HG03280 (cell line): ENCODE results near the gene NOS2.
"Not testable (repeated sequence)": the region's sequence is repeated elsewhere in the genome, so short reads cannot be mapped to it uniquely, and the experiment has no call there.

Experiments
- ATAC-seq: cut with Tn5 transposase; IDR thresholded peaks from one replicate; pipeline ENCODE4 v1.9.1; 2021; ENCODE audit warnings: mild to moderate bottlenecking, moderate library complexity; ENCODE audit not compliant: unreplicated experiment

The NOS2 gene

DNA sequence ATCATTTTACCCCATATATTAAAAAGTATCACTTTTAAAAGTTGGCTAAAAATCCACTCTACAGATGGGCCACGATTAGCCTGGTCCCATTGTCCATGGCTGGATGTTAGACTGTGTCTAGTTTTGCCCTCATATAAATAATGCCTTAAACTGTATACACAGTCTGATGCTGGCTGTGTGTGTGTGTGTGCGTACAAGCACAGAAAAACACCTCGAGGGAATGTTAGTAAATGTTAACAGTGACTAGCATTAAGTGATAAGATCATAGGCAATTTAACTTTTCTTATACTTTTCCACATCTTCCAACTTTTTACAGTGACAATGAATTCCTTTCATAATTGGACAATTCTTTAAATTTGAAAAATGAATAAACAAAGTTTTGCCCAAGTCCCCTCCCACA lies 8.2 kb downstream of the NOS2 start:
- no peak for ATAC-seq

- ATAC-seq = no peak
These were observed 11.4 kb downstream of the NOS2 start for GRCh38 chr17:27788919-27789318.

DNA sequence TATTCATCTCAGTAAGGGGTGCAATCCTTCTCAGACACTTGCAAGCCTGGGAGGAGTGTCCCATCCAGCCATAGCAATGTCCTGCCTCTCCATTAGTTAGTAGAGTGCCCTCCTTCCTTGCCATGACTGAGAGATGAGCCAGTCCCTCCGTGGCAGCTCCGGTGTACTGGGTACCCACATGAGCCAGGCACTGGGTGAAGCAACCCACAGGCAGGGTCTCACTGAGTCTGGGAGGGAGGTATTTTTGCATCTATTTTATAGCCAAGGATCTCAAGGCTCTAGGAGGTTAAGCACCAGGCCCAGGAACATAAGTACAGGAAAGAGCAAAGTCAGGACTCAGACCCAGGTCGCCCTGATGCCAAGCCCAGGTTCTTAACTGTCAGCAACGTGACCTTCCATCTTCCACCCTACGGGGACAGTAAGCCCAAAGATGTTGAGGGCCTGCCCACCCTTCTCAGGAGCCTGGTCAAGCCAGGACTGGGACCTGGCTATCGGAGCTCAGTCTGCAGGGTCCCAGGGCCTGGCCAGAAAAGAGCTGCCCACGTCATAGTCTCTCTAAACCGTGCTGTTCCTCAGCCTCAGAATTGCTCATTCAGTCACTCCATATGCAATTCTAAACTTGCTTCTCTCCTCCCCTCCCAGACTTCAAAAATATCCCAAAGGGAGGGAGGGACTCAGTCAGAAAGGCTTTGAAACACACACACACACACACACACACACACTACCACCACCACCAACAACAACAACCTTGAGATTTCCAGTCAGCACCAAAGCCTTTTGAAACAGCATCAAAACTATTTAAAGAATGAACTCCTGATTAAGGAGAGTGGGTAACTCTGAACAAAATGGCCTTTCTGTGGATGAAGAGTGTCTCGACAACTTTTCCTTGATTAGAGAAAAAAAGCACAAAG lies 16.6 kb downstream of the NOS2 start:
- ATAC-seq = no peak

DNA sequence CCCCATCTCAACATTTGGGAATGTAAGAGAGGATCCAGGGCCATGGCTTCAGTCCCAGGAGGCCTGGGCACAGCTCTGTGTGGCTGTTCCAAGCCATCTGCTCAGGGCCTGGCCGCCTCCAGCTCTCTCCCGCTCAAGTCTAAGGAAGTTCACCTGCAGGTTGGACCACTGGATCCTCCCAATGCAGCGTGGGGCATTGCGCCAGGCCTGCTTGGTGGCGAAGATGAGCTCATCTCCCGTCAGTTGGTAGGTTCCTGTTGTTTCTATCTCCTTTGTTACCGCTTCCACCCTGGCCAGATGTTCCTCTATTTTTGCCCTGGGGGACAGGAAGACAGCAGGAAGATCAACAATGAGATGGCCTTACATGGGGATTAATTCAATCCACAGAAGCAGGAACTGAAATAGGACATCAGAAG lies 17.5 kb downstream of the NOS2 start:
- no peak for ATAC-seq

GRCh38 chr17:27780828-27781404 lies 19.4 kb downstream of the NOS2 start:
- ATAC-seq = no peak

DNA sequence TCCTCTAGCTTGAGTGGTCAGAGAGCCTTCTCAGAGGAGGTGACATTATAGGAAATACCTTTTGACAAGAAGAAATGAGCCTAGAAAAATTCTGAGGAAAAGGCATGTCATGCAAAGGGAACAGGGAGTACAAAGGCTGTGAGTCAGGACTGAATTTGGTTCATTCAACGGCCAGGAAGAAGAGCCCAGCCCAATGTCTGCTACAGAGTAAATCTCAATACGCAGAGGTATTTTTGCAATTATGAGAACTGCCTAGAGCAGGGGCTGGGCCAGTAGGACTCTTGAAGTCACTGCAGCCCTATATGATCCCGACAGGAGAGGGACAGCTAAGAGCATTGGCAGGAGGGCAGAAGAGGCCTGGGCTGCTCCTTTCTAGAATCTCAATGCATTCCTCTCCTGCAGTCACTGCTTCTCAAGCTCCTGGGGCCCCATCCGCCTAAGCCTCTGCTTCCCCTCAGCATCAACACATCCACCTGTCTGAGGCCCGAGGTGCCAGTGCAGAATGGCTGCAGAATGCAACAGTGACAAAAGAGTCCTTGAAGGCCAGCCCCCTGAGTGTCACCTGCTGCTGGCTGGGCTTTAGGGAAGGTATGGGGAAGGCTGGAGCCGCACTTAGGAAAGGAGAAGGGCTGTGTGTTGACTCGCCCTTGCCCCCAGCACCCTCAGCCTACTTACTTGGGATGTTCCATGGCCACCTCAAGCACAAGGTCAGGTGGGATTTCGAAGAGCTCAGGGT lies 20.1 kb downstream of the NOS2 start:
- no peak for ATAC-seq

GRCh38 chr17:27778183-27778582 lies 22.1 kb downstream of the NOS2 start:
- ATAC-seq = no peak

GRCh38 chr17:27776882-27777624 lies 23.3 kb downstream of the NOS2 start:
- ATAC-seq = no peak

DNA sequence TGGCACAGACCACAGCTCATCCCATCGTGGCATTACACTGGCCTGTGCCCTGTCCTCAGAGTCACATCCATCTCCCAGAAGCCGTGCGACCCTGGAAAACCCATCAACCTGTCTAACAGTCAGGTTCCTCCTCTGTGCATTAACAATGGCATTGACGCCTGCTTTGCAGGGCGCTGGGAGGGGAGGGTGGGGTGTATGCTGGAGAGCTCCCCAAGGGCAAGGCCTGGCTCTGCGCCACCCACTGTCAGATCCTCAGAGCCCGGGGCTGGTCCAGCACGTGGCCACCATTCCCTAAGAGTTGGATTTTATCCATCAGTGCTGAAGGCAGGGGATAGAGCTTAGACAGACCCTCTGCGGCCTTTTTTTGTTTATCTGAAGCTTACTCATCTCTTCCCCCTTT lies 28.7 kb downstream of the NOS2 start:
- ATAC-seq = no peak

DNA sequence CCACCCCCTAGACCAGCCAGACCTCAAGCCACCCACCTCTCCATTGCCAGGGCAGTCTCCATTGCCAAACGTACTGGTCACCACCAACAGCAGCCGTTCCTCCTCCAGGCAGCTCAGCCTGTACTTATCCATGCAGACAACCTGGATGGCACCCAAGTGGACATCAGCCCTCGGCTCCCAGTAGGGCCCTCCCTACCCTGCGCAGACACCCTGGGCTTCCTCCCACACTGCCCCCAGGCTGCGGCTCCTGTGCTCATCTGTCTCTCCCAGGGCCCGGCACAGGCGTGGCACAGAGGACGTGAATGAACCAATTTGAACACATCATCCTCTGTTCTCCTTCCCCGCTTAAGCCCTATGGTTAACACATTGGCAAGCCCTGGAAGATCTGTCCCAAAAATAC lies 29.5 kb downstream of the NOS2 start:
- ATAC-seq = no peak

- ATAC-seq = no peak
These were observed 31.4 kb downstream of the NOS2 start for GRCh38 chr17:27768858-27769410.

DNA sequence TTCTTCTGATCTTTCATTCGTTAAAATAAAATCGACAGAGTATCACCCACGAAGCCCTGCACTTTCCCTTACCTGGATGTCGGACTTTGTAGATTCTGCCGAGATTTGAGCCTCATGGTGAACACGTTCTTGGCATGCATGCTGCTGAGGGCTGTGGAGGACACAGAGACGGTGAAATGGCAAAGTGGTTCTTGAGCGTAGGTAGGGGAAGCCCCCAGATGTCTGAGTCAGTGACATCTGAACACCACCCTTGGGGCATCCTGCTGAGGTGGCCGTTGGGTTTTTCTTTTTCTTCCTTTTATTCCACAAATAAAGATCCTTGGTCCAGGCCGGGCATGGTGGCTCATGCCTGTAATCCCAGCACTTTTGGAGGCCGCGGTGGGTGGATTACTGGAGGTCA lies 33.9 kb downstream of the NOS2 start:
- ATAC-seq = no peak

GRCh38 chr17:27765353-27765752 lies 35.0 kb downstream of the NOS2 start:
- ATAC-seq = no peak

- no peak for ATAC-seq
These were observed 35.7 kb downstream of the NOS2 start for GRCh38 chr17:27764589-27764988.

- ATAC-seq = no peak
These were observed 37.6 kb downstream of the NOS2 start for GRCh38 chr17:27762527-27763305.

DNA sequence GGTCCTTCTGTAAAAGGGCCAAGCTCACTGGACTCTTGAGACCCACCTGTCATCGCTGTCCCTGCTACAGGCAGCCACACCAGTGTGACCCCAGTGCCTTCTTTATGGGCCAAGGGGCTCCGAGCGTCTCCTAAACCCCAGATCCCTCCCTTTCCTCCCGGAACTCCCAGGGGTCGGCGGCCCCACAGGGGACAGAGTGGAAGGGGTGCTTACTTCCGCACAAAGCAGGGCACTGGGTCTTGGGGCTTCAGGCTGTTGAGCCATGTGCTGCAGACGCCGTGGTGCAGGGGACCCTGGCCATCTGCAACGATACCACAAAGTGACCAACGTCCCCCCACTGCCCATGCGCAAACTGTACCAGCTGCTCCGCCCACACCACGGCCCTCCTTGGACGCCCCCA lies 39.4 kb downstream of the NOS2 start:
- not testable (repeated sequence) for ATAC-seq

- no peak for ATAC-seq
These were observed 40.1 kb downstream of the NOS2 start for GRCh38 chr17:27760069-27760885.

DNA sequence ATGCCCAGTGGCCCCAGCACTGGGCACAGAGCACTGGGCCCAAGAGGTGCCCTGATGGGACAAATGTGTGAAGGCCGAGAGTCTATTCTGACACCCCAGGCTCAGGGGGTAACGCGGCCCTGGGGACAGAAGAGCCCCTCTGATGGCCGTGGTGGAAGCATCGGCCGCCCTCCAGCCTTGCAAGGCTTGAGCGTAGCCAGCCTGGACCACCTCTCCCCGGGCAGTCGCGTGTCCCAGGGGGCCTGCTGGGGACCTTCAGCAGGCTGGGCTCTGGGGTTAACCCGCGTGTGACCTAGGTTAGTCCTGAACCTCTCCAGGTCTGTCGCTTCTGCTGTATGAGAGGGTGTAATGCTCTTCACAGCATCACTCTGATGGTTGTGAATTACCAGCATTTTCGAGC lies 40.8 kb downstream of the NOS2 start:
- ATAC-seq = no peak
